CD4-positive, alpha-beta T cell treated with Interleukin-4 for 1 hour (primary cell): ENCODE measurements around the gene FAM174C.

ENCODE experiments used
- DNase-seq, 2 donors: peaks; one replicate each; pipeline ENCODE4 v3.0.0-alpha.2; 2020 to 2022

The FAM174C gene

DNA sequence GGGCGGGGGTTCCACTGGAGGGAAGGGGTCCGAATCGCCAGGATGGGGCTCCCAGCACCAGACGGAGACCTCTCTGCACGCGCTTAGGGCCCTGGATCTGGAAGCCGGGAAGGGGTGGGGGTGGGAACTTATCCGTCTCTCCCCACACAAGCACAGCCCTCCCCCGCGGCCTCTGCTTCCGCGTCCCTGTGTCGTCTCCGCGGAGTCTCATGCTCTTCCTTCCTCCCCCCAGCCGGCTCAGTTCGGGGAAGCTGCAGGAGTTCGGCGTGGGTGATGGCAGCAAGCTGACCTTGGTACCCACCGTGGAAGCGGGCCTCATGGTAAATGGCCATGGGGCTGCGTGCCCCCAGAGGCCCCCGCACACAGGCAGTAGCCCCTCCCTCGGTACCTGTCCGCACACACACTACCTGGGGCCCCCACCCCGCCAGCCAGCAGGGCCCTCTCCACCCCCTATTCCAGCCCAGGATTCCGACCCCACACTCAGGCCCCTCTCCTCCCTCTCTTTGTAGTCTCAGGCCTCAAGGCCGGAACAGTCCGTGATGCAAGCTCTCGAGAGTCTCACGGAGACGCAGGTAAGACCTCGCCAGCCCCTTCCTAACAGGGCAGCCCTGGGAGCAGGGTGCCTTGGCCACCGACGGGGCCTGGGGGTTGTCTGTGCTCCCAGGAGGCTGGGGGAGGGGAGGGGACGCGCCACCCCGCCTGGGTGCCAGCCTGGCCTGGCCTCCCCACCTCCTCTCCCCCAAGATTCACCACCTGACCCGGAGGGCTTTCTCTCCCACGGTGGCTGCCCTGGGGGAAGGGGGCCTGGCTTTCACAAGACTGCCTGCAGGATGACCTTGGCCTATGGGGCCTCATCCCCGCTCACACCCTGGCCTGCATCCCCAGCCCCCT is 23.8 kb upstream of the FAM174C start:
- peak; percentile 65 to 68 for DNase-seq

- DNase-seq = peak; percentile 85 to 87
These were observed 23.0 kb upstream of the FAM174C start for GRCh38 chr19:1252221-1252820.

GRCh38 chr19:1252821-1253513 is 22.4 kb upstream of the FAM174C start:
- peak; percentile 84 to 88 for DNase-seq

DNA sequence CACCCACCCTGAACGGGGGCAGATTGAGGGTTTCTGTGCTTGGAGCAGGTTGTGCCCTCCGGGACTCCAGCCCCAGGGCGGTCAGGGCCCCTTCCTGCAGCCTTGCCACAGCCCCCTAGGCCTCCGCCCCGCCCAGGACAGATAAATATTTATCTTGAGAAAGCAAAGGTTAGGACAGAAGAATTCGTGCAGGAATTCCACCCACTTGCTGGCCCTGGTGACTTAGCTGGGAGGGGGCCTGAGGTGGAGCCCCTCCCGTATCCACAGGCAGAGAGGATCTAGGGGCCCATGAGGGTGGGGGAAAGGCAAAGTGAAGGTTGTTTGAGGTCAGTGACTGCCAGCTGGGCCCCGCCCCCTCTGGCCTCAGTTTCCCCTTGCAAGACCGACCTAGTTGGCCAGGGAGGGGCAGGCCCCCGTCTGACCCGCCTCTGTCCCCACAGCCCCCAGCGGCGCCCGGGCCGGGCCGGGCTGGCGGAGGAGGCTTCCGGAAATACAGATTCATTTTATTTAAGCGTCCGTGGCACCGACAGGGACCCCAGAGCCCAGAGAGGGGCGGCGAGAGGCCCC is 21.7 kb upstream of the FAM174C start:
- no peak for DNase-seq

DNA sequence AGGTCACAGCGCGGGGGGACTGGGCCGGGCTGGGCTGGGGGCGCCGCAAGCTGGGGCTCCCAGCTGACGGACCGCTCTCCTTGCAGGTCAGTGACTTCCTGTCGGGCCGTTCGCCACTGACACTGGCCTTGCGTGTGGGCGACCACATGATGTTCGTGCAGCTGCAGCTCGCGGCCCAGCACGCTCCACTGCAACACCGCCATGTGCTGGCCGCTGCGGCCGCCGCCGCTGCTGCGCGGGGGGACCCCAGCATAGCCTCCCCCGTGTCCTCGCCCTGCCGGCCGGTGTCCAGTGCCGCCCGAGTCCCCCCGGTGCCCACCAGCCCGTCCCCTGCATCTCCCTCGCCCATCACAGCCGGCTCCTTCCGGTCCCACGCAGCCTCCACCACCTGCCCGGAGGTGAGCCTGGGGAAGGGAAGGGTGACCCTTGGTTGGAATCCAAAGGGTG is 21.2 kb upstream of the FAM174C start:
- DNase-seq = peak in 1 of 2 donors; percentile 5

GRCh38 chr19:1254530-1255185 is 20.7 kb upstream of the FAM174C start:
- peak in 1 of 2 donors; percentile 9 for DNase-seq

- DNase-seq = peak in 1 of 2 donors; percentile 8
These were observed 19.9 kb upstream of the FAM174C start for GRCh38 chr19:1255186-1256161.

- peak in 1 of 2 donors; percentile 14 for DNase-seq
These were observed 18.5 kb upstream of the FAM174C start for GRCh38 chr19:1256646-1257474.

- DNase-seq = peak in 1 of 2 donors; percentile 19
These were observed 17.7 kb upstream of the FAM174C start for GRCh38 chr19:1257475-1258162.

GRCh38 chr19:1258163-1258492 is 17.2 kb upstream of the FAM174C start:
- no peak for DNase-seq

GRCh38 chr19:1258707-1259205 is 16.6 kb upstream of the FAM174C start:
- no peak for DNase-seq

DNA sequence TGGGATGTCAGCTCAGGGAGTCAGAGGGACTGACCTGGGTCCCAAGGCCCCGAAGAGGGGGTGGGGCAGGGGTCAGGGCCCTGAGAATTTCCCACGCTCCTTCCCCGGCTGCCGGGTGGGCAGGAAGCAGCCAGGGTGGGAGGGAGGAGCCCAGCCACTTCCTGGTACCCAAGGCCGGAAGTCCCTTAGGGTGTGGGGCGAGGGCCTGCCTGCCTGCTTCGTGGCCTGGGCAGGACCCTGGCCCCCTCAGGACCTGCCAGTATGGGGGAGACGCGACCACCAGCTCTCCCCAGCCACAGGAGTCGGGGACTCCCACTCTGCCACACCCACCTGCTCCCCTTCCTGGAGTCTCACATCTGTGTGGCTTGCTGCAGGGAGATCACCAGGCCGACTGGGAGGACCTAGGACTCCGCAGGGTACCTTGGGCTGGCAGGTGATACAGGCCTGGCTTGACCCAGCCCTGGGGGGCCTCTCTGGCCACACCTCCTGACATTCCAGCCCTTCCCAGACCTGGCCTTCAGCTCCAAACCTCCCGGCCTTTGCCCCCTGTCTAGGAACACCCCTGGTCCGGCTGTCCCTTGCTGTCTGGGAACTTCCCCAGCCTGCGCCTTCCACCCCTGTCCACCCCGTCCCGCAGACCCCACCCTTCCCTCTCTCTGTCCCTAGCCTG is 16.0 kb upstream of the FAM174C start:
- DNase-seq = peak; percentile 82 to 84

- DNase-seq = peak; percentile 76
These were observed 15.2 kb upstream of the FAM174C start for GRCh38 chr19:1259876-1260748.

- DNase-seq = peak; percentile 98
These were observed 14.4 kb upstream of the FAM174C start for GRCh38 chr19:1260749-1261537.

DNA sequence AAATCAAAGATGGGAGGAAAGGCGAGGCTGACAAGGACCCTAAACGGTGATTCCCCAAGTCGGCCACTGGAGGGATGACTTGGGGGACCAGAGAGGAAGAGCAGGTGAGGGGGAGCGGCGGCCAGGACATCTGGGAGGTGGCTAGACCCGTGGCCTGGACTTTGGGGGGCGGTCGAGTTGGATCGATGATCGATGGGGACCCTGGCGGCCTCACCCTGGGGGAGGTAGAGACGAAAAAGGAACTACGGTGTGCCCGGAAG is 13.9 kb upstream of the FAM174C start:
- DNase-seq = peak; percentile 57 to 67

DNA sequence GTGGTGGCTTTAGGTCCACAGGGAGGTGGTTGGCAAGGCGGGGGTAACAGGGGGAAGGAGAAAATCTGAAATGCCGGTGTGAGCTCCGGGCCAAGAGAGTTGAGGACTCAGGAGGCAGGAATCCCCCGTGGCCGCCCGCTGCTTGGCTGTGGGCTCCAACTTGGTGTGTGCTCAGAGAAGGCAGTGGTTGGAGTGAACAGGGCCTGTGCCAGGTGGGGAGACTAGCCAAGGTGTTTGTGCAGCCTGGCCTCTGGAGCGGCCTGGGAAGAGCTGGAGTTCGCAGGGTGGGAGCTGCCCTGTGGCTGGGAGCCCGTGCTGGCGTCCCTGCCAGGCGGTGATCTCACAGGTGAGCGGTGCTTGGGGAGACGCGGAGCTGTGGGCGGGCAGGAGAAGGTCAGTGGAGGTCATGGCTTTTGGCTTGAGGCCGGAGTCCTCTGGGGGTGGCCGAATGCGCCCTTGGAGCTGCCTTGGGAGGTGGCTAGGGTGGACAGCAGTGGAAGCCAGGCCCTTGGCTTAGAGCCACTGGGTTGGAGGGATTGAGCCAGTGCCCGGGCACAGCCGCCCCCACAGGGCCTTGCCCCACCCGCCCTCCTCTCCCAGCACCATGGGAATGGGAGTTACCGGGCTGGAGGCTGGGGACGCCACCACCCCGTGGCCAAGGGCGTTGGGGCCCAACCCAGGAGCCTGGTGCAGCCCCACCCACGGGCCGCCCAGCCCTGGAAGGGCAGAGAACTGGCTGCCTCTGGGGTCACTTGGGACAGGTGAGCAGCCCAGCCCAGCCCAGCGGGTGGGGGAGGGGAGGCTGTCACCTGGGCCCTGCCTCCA is 13.3 kb upstream of the FAM174C start:
- DNase-seq = peak in 1 of 2 donors; percentile 63
